A673 (cell line): ENCODE results near the gene MPIG6B. TPM values are rescaled to one million over a fixed set of nuclear protein-coding genes. Genes with fewer than 3 reads are reported as not detected.

Source experiments
- BruUV-seq: library from RNA; stranded (reverse); fragments of 400-500 nt; replicated peaks from 2 replicates; lab custom pipeline; 2021; lab: Mats Ljungman, UMichigan
- CTCF ChIA-PET: fragments of 300-600 bp; sonication (Branson Sonifier 250); formaldehyde crosslinking; loops from one replicate; lab custom pipeline; 2022; ENCODE audit warnings: antibody characterized with exemption; lab: Charles Lee
- POLR2A ChIA-PET: fragments of 300-600 bp; sonication (Branson Sonifier 250); formaldehyde crosslinking; loops from one replicate; lab custom pipeline; 2022; ENCODE audit warnings: antibody characterized with exemption; ENCODE audit not compliant: low non-redundant PET; lab: Charles Lee
- DNase-seq: peaks from one replicate; pipeline ENCODE4 v3.0.0-alpha.2; 2015; ENCODE audit warnings: low spot score
- H3K27ac ChIP-seq: fragments of 200-600 bp; sonication (generic); 2 replicates; pipeline ENCODE4 v1.5.1; 2016; ENCODE audit warnings: mixed run types, low read depth, mild to moderate bottlenecking, mixed read lengths, antibody characterized with exemption, low read length; ENCODE audit not compliant: poor library complexity, severe bottlenecking
- H3K27me3 ChIP-seq: fragments of 200-600 bp; sonication (generic); replicated peaks from 2 replicates; pipeline ENCODE4 v1.6.1; 2017; ENCODE audit warnings: mixed run types, low read depth, mild to moderate bottlenecking, mixed read lengths, antibody characterized with exemption, low read length; ENCODE audit not compliant: insufficient read depth, poor library complexity
- H3K36me3 ChIP-seq: fragments of 200-600 bp; sonication (generic); 2 replicates; pipeline ENCODE4 v1.6.1; 2016; ENCODE audit warnings: mixed run types, mild to moderate bottlenecking, mixed read lengths, antibody characterized with exemption, low read length; ENCODE audit not compliant: insufficient read depth, poor library complexity, severe bottlenecking
- H3K4me1 ChIP-seq: fragments of 200-600 bp; sonication (generic); 2 replicates; pipeline ENCODE4 v1.6.1; 2017; ENCODE audit warnings: mixed run types, mild to moderate bottlenecking, mixed read lengths, antibody characterized with exemption, low read length; ENCODE audit not compliant: insufficient read depth, poor library complexity, severe bottlenecking
- H3K4me3 ChIP-seq: fragments of 200-600 bp; sonication (generic); 2 replicates; pipeline ENCODE4 v1.5.1; 2016; ENCODE audit warnings: low read depth, mixed run types, mild to moderate bottlenecking, mixed read lengths, low read length; ENCODE audit not compliant: poor library complexity, severe bottlenecking
- H3K9me3 ChIP-seq: fragments of 200-600 bp; sonication (generic); 2 replicates; pipeline ENCODE4 v1.6.1; 2016; ENCODE audit warnings: mixed run types, low read depth, mild to moderate bottlenecking, mixed read lengths, antibody characterized with exemption, low read length; ENCODE audit not compliant: poor library complexity, severe bottlenecking
- EZH2 ChIP-seq: fragments of 200-600 bp; sonication (generic); IDR thresholded peaks from 2 replicates; pipeline ENCODE4 v1.6.1; 2017; ENCODE audit warnings: borderline replicate concordance, low read depth, mild to moderate bottlenecking, mixed read lengths, antibody characterized with exemption, low read length; ENCODE audit not compliant: poor library complexity, severe bottlenecking
- intact Hi-C: fragments of 100-400 bp; cut with micrococcal nuclease; formaldehyde crosslinking; loops from one replicate; pipeline ENCODE4 v1.10.0; 2022; ENCODE audit not compliant: unreplicated experiment
- total RNA-seq: library from RNA; stranded (reverse); gene quantifications from 2 replicates; pipeline ENCODE4 v1.2.3, GENCODE V29; 2021
- TF ChIP-seq, protein P1 (sequence below): fragments of 300-800, 200-600 bp; sonication (generic); conservative IDR thresholded peaks from 2 replicates; pipeline ENCODE4 v1.5.1; 2017; ENCODE audit warnings: low read depth, mild to moderate bottlenecking, antibody characterized with exemption, low read length, moderate library complexity, mixed read lengths

Gene MPIG6B
- total RNA-seq, 1 experiment from 2014 or later = not detected

DNA sequence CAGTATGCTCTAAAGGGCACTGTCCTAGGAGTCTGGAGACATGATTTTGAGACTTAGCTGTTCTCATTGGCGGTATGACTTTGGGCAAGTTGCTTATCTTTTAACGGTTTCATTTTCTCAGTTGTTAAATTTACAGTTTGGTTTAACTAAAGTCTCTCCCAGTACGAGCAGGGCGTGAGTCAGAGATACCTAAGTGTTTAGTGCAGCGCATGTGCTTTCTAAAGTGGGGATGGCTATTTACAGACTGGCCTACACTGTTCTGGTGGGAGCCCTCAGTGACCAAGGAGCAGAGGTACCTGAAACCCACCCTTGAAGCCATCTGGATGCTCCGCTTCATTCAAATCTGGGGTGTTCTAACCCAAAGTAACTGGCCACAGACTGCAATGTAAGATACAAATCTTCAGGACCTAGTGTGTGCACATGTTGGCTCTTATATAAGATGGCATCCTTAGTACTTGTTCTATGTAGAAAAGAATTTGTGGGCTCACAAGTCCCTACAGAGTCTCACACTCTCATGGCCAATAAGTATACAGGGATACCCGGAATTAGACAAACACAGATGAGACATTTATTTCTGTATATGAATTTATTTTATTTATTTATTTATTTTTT lies 27.3 kb downstream of the MPIG6B start:
- no peaks in the 10 kb centered on the region for H3K9me3 ChIP-seq
- DNase-seq = no peak
- intact Hi-C loops = no loop called here
- no peaks in the 10 kb centered on the region for H3K4me1 ChIP-seq
- ChIA-PET CTCF (no interaction called here), POLR2A (no interaction called here)
- TF ChIP-seq, protein P1, sequence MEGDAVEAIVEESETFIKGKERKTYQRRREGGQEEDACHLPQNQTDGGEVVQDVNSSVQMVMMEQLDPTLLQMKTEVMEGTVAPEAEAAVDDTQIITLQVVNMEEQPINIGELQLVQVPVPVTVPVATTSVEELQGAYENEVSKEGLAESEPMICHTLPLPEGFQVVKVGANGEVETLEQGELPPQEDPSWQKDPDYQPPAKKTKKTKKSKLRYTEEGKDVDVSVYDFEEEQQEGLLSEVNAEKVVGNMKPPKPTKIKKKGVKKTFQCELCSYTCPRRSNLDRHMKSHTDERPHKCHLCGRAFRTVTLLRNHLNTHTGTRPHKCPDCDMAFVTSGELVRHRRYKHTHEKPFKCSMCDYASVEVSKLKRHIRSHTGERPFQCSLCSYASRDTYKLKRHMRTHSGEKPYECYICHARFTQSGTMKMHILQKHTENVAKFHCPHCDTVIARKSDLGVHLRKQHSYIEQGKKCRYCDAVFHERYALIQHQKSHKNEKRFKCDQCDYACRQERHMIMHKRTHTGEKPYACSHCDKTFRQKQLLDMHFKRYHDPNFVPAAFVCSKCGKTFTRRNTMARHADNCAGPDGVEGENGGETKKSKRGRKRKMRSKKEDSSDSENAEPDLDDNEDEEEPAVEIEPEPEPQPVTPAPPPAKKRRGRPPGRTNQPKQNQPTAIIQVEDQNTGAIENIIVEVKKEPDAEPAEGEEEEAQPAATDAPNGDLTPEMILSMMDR = no peak
- TF ChIP-seq EZH2 = no peak
- no TSS peak for BruUV-seq
- H3K36me3 ChIP-seq = peaks cover 24% of the 10 kb centered on the region
- no peak overlapping the region for H3K27ac ChIP-seq
- no peak overlapping the region for H3K4me3 ChIP-seq
- no peaks in the 10 kb centered on the region for H3K27me3 ChIP-seq

DNA sequence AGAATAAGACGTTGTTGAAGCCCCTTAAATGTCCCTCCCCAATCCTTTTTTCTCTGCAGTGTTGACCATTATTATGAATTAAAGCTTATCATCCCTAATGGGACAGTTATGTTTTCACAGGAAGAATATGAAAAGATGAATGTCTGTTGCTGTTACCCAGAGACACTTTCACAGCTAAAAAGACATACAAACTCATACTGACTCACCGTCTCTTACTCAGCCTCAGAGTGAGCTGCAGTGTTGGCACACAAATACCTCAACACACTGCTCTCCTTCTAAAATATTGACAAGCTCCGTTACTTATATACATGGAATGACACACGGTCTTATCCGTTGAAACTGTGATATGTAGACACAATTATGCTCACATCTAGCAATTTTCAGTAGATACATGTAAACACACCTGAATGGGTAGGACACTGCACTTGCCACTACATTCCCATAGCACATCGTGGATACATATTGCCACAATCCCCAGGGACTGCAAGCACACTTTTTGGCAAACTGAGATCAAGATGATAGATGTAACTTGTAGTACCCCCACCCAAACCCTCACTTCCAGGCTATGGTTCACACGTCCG lies 29.7 kb downstream of the MPIG6B start:
- ChIA-PET POLR2A (no interaction called here), CTCF (no interaction called here)
- Histone ChIP-seq H3K4me3 (no peak overlapping the region), H3K36me3 (peaks cover 15% of the 10 kb centered on the region), H3K9me3 (no peaks in the 10 kb centered on the region), H3K27ac (no peak overlapping the region), H3K4me1 (no peaks in the 10 kb centered on the region), H3K27me3 (no peaks in the 10 kb centered on the region)
- TF ChIP-seq, protein P1 = no peak
- TF ChIP-seq EZH2 = no peak
- no TSS peak for BruUV-seq
- intact Hi-C loops = no loop called here
- DNase-seq = no peak

DNA sequence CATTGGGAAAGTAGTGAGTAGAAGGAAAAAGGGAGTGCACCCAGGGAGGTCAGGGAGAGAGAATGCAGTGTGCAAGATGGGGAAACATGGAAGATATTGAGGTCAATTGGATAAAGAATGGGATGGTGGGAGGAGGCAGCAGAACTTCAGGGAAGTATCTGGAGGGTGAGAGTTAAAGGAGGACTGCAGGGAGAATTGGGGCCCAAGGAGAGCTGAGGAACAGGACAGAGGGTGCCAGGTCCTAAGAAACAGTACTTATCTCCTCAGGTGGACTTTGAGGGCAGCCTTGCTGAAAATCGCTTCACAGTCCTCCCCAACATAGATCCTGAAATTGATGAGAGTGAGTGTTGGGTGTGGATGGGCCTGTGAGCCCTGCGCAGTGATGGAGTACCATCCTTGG lies 35.1 kb downstream of the MPIG6B start:
- Histone ChIP-seq H3K27me3 (no peaks in the 10 kb centered on the region), H3K4me1 (no peaks in the 10 kb centered on the region), H3K9me3 (no peaks in the 10 kb centered on the region), H3K36me3 (peaks cover 53% of the 10 kb centered on the region), H3K27ac (no peak overlapping the region), H3K4me3 (no peak overlapping the region)
- ChIA-PET POLR2A (no interaction called here), CTCF (interaction anchor here (1.5 kb wide), 1 partner anchor 11 kb away, joined by 4 read pairs; no protein-coding TSS in a partner anchor)
- intact Hi-C loops = no loop called here
- BruUV-seq = no TSS peak
- no peak for DNase-seq
- no peak for TF ChIP-seq EZH2
- TF ChIP-seq, protein P1 = no peak
